Nucleus accumbens (tissue), 56 donors: ENCODE results near the gene LSM7.

Experiments
- DNase-seq, 56 donors: peaks; one replicate each; lab custom pipeline; 2025; lab: John Stamatoyannopoulos, UW

LSM7 gene

GRCh38 chr19:2339644-2340310, 11.4 kb upstream of the LSM7 start:
- no peak for DNase-seq

- no peak for DNase-seq
Observed at GRCh38 chr19:2338751-2339643, 10.6 kb upstream of the LSM7 start.

GRCh38 chr19:2338055-2338615, 9.7 kb upstream of the LSM7 start:
- no peak for DNase-seq

GRCh38 chr19:2337329-2337707, 8.9 kb upstream of the LSM7 start:
- DNase-seq, result peak in 48 of 56 donors; percentile 12 to 84 (median 48)

GRCh38 chr19:2336528-2337328, 8.3 kb upstream of the LSM7 start:
- DNase-seq, result no peak

GRCh38 chr19:2335848-2336247, 7.5 kb upstream of the LSM7 start:
- no peak for DNase-seq

GRCh38 chr19:2334986-2335846, 6.8 kb upstream of the LSM7 start:
- peak in 2 of 56 donors; percentile 40 to 66 for DNase-seq

GRCh38 chr19:2334426-2334825, 6.0 kb upstream of the LSM7 start:
- no peak for DNase-seq

GRCh38 chr19:2333807-2334211, 5.4 kb upstream of the LSM7 start:
- peak in 6 of 56 donors; percentile 5 to 33 (median 10) for DNase-seq

GRCh38 chr19:2333027-2333806, 4.8 kb upstream of the LSM7 start:
- DNase-seq, result peak in 4 of 56 donors; percentile 13 to 25 (median 18)

- peak in 9 of 56 donors; percentile 11 to 47 (median 20) for DNase-seq
Observed at GRCh38 chr19:2332341-2333026, 4.1 kb upstream of the LSM7 start.

- peak in 29 of 56 donors; percentile 8 to 49 (median 33) for DNase-seq
Observed at GRCh38 chr19:2331601-2332246, 3.3 kb upstream of the LSM7 start.

- peak in 1 of 56 donors; percentile 12 for DNase-seq
Observed at GRCh38 chr19:2330632-2331284, 2.4 kb upstream of the LSM7 start.

GRCh38 chr19:2330255-2330631, 1.9 kb upstream of the LSM7 start:
- no peak for DNase-seq

- DNase-seq, result no peak
Observed at GRCh38 chr19:2329501-2329916, 1.1 kb upstream of the LSM7 start.

- DNase-seq, result no peak
Observed at GRCh38 chr19:2329149-2329478, 728 bp upstream of the LSM7 start.

GRCh38 chr19:2327773-2328400, 499 bp downstream of the LSM7 start:
- peak in 31 of 56 donors; percentile 9 to 75 (median 39) for DNase-seq
